GM21723 (cell line): ENCODE measurements around the gene OR12D1.
"Not testable (repeated sequence)": the region's sequence is repeated elsewhere in the genome, so short reads cannot be mapped to it uniquely, and the experiment has no call there.

Experiments
- ATAC-seq: cut with Tn5 transposase; IDR thresholded peaks from one replicate; pipeline ENCODE4 v1.9.1; 2021; ENCODE audit warnings: mild to moderate bottlenecking, moderate library complexity; ENCODE audit not compliant: unreplicated experiment

Gene OR12D1

GRCh38 chr6:29414588-29414987, at the start of gene OR12D1:
Gene OR12D1, plus strand, starts transcription at chr6:29414928.
- no peak for ATAC-seq

GRCh38 chr6:29368765-29369164, 46.0 kb upstream of the OR12D1 start, which contains the start of gene OR5V1:
Gene OR5V1, minus strand, starts transcription at chr6:29368865. Its CDS starts 12,670 bp downstream, at chr6:29356195.
- ATAC-seq, result no peak

GRCh38 chr6:29375191-29375590, 39.5 kb upstream of the OR12D1 start, which contains the start of gene OR12D3:
Gene OR12D3, minus strand, starts transcription at chr6:29375291. Its CDS starts 4 bp downstream, at chr6:29375287.
- no peak for ATAC-seq

GRCh38 chr6:29376003-29376402, 38.7 kb upstream of the OR12D1 start:
- ATAC-seq, result no peak

GRCh38 chr6:29388533-29388932, 26.2 kb upstream of the OR12D1 start:
- no peak for ATAC-seq

GRCh38 chr6:29395331-29395730, 19.4 kb upstream of the OR12D1 start, which contains the start of gene OR12D2:
Gene OR12D2, plus strand, starts transcription at chr6:29395631. Its CDS starts 1,069 bp downstream, at chr6:29396700.
- ATAC-seq, result no peak

GRCh38 chr6:29399525-29399924, 15.2 kb upstream of the OR12D1 start:
- ATAC-seq, result no peak

GRCh38 chr6:29403801-29404200, 10.9 kb upstream of the OR12D1 start:
- ATAC-seq, result no peak

- no peak for ATAC-seq
These were observed 4.8 kb downstream of the OR12D1 start for GRCh38 chr6:29419516-29419915.

- no peak for ATAC-seq
These were observed 9.4 kb downstream of the OR12D1 start for GRCh38 chr6:29424168-29424567.

GRCh38 chr6:29424575-29424974, 9.8 kb downstream of the OR12D1 start:
- ATAC-seq, result no peak

GRCh38 chr6:29425075-29425474, 10.3 kb downstream of the OR12D1 start:
- no peak for ATAC-seq

GRCh38 chr6:29426654-29427053, 11.9 kb downstream of the OR12D1 start:
- ATAC-seq, result no peak

- ATAC-seq, result not testable (repeated sequence)
These were observed 22.0 kb downstream of the OR12D1 start for GRCh38 chr6:29436730-29437129.

- no peak for ATAC-seq
These were observed 24.3 kb downstream of the OR12D1 start, which contains the start of gene OR10C1 for GRCh38 chr6:29439006-29439405. Gene OR10C1, plus strand, starts transcription at chr6:29439306. Its CDS starts 710 bp downstream, at chr6:29440016.

- no peak for ATAC-seq
These were observed 28.0 kb downstream of the OR12D1 start for GRCh38 chr6:29442719-29443118.

- not testable (repeated sequence) for ATAC-seq
These were observed 29.3 kb downstream of the OR12D1 start for GRCh38 chr6:29444031-29444430.

GRCh38 chr6:29447670-29448069, 32.9 kb downstream of the OR12D1 start:
- ATAC-seq, result no peak

- ATAC-seq, result no peak
These were observed 36.9 kb downstream of the OR12D1 start for GRCh38 chr6:29451471-29452193.

- no peak for ATAC-seq
These were observed 42.2 kb downstream of the OR12D1 start, which contains the start of the genes OR11A1 and OR2H1 for GRCh38 chr6:29456971-29457370. Gene OR11A1, minus strand, starts transcription at chr6:29457071. Its CDS starts 29,430 bp downstream, at chr6:29427641. Gene OR2H1, plus strand, starts transcription at chr6:29457155. Its CDS starts 4,615 bp downstream, at chr6:29461770.

- ATAC-seq, result no peak
These were observed 46.5 kb downstream of the OR12D1 start for GRCh38 chr6:29461021-29461814.
